ENCODE data around the gene OR2AP1.
"Not testable (repeated sequence)": the region's sequence is repeated elsewhere in the genome, so short reads cannot be mapped to it uniquely, and the experiment has no call there.

OR2AP1 gene

GRCh38 chr12:55572168-55572567, at the start of gene OR2AP1:
Gene OR2AP1, plus strand, starts transcription at chr12:55572468. Its CDS starts 1,947 bp downstream, at chr12:55574415.
- Histone ChIP-seq H3K4me1 (ENCODE audit: insufficient read depth, poor library complexity, severe bottlenecking) (no peaks in the 10 kb centered on the region), H3K27me3 (ENCODE audit: insufficient read depth, poor library complexity, severe bottlenecking) (no peaks in the 10 kb centered on the region), H3K36me3 (ENCODE audit: low read depth) (no peaks in the 10 kb centered on the region), H3K27ac (ENCODE audit: poor library complexity, severe bottlenecking) (no peak within 1 kb of the TSS), H3K9me3 (ENCODE audit: severe bottlenecking) (peaks cover 6% of the 10 kb centered on the region), H3K4me3 (ENCODE audit: severe bottlenecking) (no peak within 1 kb of the TSS)
- DNase-seq (ENCODE audit: low spot score): no peak
- ATAC-seq (ENCODE audit: low read depth): no peak
- TF ChIP-seq CTCF (IDR thresholded peaks at IDR 0.05; ENCODE audit: poor library complexity, severe bottlenecking): no peak

- H3K4me3 ChIP-seq (ENCODE audit: severe bottlenecking); H3K9me3 ChIP-seq (ENCODE audit: severe bottlenecking); H3K36me3 ChIP-seq (ENCODE audit: low read depth); H3K27ac ChIP-seq (ENCODE audit: poor library complexity, severe bottlenecking); H3K4me1 ChIP-seq (ENCODE audit: insufficient read depth, poor library complexity, severe bottlenecking); DNase-seq (ENCODE audit: low spot score); ATAC-seq (ENCODE audit: low read depth): not testable (repeated sequence)
- H3K27me3 ChIP-seq (ENCODE audit: insufficient read depth, poor library complexity, severe bottlenecking): peaks cover 14% of the 10 kb centered on the region
Observed at GRCh38 chr12:55548235-55548634, 24.0 kb upstream of the OR2AP1 start.

- peaks cover 13% of the 10 kb centered on the region for H3K27me3 ChIP-seq (ENCODE audit: insufficient read depth, poor library complexity, severe bottlenecking)
- DNase-seq (ENCODE audit: low spot score) (no peak), ATAC-seq (ENCODE audit: low read depth) (no peak)
- H3K9me3 ChIP-seq (ENCODE audit: severe bottlenecking): peaks cover 4% of the 10 kb centered on the region
- H3K4me1 ChIP-seq (ENCODE audit: insufficient read depth, poor library complexity, severe bottlenecking): no peaks in the 10 kb centered on the region
- TF ChIP-seq CTCF (IDR thresholded peaks at IDR 0.05; ENCODE audit: poor library complexity, severe bottlenecking): no peak
- no peaks in the 10 kb centered on the region for H3K36me3 ChIP-seq (ENCODE audit: low read depth)
- H3K27ac ChIP-seq (ENCODE audit: poor library complexity, severe bottlenecking): no peak overlapping the region
- H3K4me3 ChIP-seq (ENCODE audit: severe bottlenecking): no peak overlapping the region
Observed at GRCh38 chr12:55548756-55549155, 23.5 kb upstream of the OR2AP1 start.

GRCh38 chr12:55549302-55549701, 23.0 kb upstream of the OR2AP1 start, which contains the start of gene OR6C4:
Gene OR6C4, plus strand, starts transcription at chr12:55549602. Its CDS starts 1,625 bp downstream, at chr12:55551227.
- H3K27ac ChIP-seq (ENCODE audit: poor library complexity, severe bottlenecking): no peak within 1 kb of the TSS
- H3K9me3 ChIP-seq (ENCODE audit: severe bottlenecking): peaks cover 4% of the 10 kb centered on the region
- ATAC-seq (ENCODE audit: low read depth) (no peak), DNase-seq (ENCODE audit: low spot score) (no peak)
- H3K4me1 ChIP-seq (ENCODE audit: insufficient read depth, poor library complexity, severe bottlenecking): no peaks in the 10 kb centered on the region
- no peaks in the 10 kb centered on the region for H3K36me3 ChIP-seq (ENCODE audit: low read depth)
- H3K27me3 ChIP-seq (ENCODE audit: insufficient read depth, poor library complexity, severe bottlenecking): peaks cover 8% of the 10 kb centered on the region
- TF ChIP-seq CTCF (IDR thresholded peaks at IDR 0.05; ENCODE audit: poor library complexity, severe bottlenecking): no peak
- no peak within 1 kb of the TSS for H3K4me3 ChIP-seq (ENCODE audit: severe bottlenecking)

- no peaks in the 10 kb centered on the region for H3K4me1 ChIP-seq (ENCODE audit: insufficient read depth, poor library complexity, severe bottlenecking)
- no peak overlapping the region for H3K27ac ChIP-seq (ENCODE audit: poor library complexity, severe bottlenecking)
- ATAC-seq (ENCODE audit: low read depth): no peak
- no peaks in the 10 kb centered on the region for H3K9me3 ChIP-seq (ENCODE audit: severe bottlenecking)
- no peak for DNase-seq (ENCODE audit: low spot score)
- H3K27me3 ChIP-seq (ENCODE audit: insufficient read depth, poor library complexity, severe bottlenecking): peaks cover 7% of the 10 kb centered on the region
- TF ChIP-seq CTCF (IDR thresholded peaks at IDR 0.05; ENCODE audit: poor library complexity, severe bottlenecking): no peak
- H3K4me3 ChIP-seq (ENCODE audit: severe bottlenecking): no peak overlapping the region
- no peaks in the 10 kb centered on the region for H3K36me3 ChIP-seq (ENCODE audit: low read depth)
Observed at GRCh38 chr12:55554296-55554695, 18.0 kb upstream of the OR2AP1 start.

- ATAC-seq (ENCODE audit: low read depth): not testable (repeated sequence)
Observed at GRCh38 chr12:55570060-55570459, 2.2 kb upstream of the OR2AP1 start.

GRCh38 chr12:55570689-55571088, 1.6 kb upstream of the OR2AP1 start:
- not testable (repeated sequence) for H3K27me3 ChIP-seq (ENCODE audit: insufficient read depth, poor library complexity, severe bottlenecking); H3K9me3 ChIP-seq (ENCODE audit: severe bottlenecking); H3K4me1 ChIP-seq (ENCODE audit: insufficient read depth, poor library complexity, severe bottlenecking); H3K4me3 ChIP-seq (ENCODE audit: severe bottlenecking); DNase-seq (ENCODE audit: low spot score); H3K27ac ChIP-seq (ENCODE audit: poor library complexity, severe bottlenecking); ATAC-seq (ENCODE audit: low read depth); H3K36me3 ChIP-seq (ENCODE audit: low read depth)

More at GRCh38 chr12:55570060-55570459, 2.2 kb upstream of the OR2AP1 start:
- not testable (repeated sequence) for H3K27ac ChIP-seq (ENCODE audit: poor library complexity, severe bottlenecking); H3K4me3 ChIP-seq (ENCODE audit: severe bottlenecking); H3K4me1 ChIP-seq (ENCODE audit: insufficient read depth, poor library complexity, severe bottlenecking); H3K9me3 ChIP-seq (ENCODE audit: severe bottlenecking); H3K36me3 ChIP-seq (ENCODE audit: low read depth); H3K27me3 ChIP-seq (ENCODE audit: insufficient read depth, poor library complexity, severe bottlenecking); DNase-seq (ENCODE audit: low spot score)

Measured in RWPE2 (cell line).